ENCODE measurements around the gene CHODL. TPM values are rescaled to one million over a fixed set of nuclear protein-coding genes. Genes with fewer than 3 reads are reported as not detected.
A peak's percentile ranks its signal among the peaks of the same experiment; 100 is the strongest.

CHODL gene
- 0.16 TPM in 1 of 2 replicates, not detected in the other for total RNA-seq (2022)
- Bru-seq, nascent RNA: percentile 22 among the genes with signal in this experiment
- BruChase-seq, experiment 1, labeled RNA remaining after a 2-hour chase: percentile 35 among the genes with signal in this experiment
- percentile 32 among the genes with signal in this experiment for BruChase-seq, experiment 2, labeled RNA remaining after a 6-hour chase
- long read RNA-seq: 0 reads

GRCh38 chr21:18244671-18245463 lies at the start of gene CHODL:
Gene CHODL (plus strand): TSS chr21:18244833. CDS start chr21:18245224, 391 bp downstream.
- Mint-ChIP-seq H3K27ac (ENCODE audit: unreplicated experiment) (no peak within 1 kb of the TSS), H3K9me3 (ENCODE audit: unreplicated experiment) (no peaks in the 10 kb centered on the region), H3K4me3 (ENCODE audit: unreplicated experiment) (no peak within 1 kb of the TSS), H3K4me1 (ENCODE audit: low read depth, unreplicated experiment) (no peaks in the 10 kb centered on the region), H3K27me3 (ENCODE audit: insufficient read depth, unreplicated experiment) (no peaks in the 10 kb centered on the region), H3K36me3 (ENCODE audit: insufficient read depth, unreplicated experiment) (no peaks in the 10 kb centered on the region)
- no peaks in the 10 kb centered on the region for H3K27me3 ChIP-seq (replicated peaks; ENCODE audit: control insufficient read depth, insufficient read depth, low read length)
- no TSS peak for BruUV-seq (replicated peaks)
- ChIA-PET POLR2A (no interaction called here), CTCF (no interaction called here)
- no peak for TF ChIP-seq CTCF (IDR thresholded peaks at IDR 0.05; ENCODE audit: insufficient read depth in 1 of 2, low read depth in 1 of 2, low read length in 1 of 2, severe bottlenecking in 1 of 2, unreplicated experiment in 1 of 2)
- H3K36me3 ChIP-seq (ENCODE audit: control insufficient read depth, insufficient read depth, low read length): no peaks in the 10 kb centered on the region
- intact Hi-C loops (cut with micrococcal nuclease; ENCODE audit: unreplicated experiment): no loop called here
- H3K4me3 ChIP-seq (ENCODE audit: low read depth, low read length): no peak within 1 kb of the TSS
- H3K4me1 ChIP-seq: no peaks in the 10 kb centered on the region
- DNase-seq: no peak
- H3K9me3 ChIP-seq: no peaks in the 10 kb centered on the region

- TF ChIP-seq CTCF (IDR thresholded peaks at IDR 0.05; ENCODE audit: insufficient read depth in 1 of 2, low read depth in 1 of 2, low read length in 1 of 2, severe bottlenecking in 1 of 2, unreplicated experiment in 1 of 2): no peak
- no peaks in the 10 kb centered on the region for H3K27me3 ChIP-seq (replicated peaks; ENCODE audit: control insufficient read depth, insufficient read depth, low read length)
- no peaks in the 10 kb centered on the region for H3K36me3 Mint-ChIP-seq (ENCODE audit: insufficient read depth, unreplicated experiment)
- H3K4me1 ChIP-seq: no peaks in the 10 kb centered on the region
- no peak overlapping the region for H3K4me3 Mint-ChIP-seq (ENCODE audit: unreplicated experiment)
- H3K27me3 Mint-ChIP-seq (ENCODE audit: insufficient read depth, unreplicated experiment): peaks cover 3% of the 10 kb centered on the region
- H3K9me3 ChIP-seq: no peaks in the 10 kb centered on the region
- intact Hi-C loops (cut with micrococcal nuclease; ENCODE audit: unreplicated experiment): no loop called here
- ChIA-PET CTCF (no interaction called here), POLR2A (no interaction called here)
- H3K4me1 Mint-ChIP-seq (ENCODE audit: low read depth, unreplicated experiment): no peaks in the 10 kb centered on the region
- H3K27ac Mint-ChIP-seq (ENCODE audit: unreplicated experiment): no peak overlapping the region
- peak in 1 of 2 experiments; percentile 2 for DNase-seq
- no peaks in the 10 kb centered on the region for H3K36me3 ChIP-seq (ENCODE audit: control insufficient read depth, insufficient read depth, low read length)
- H3K4me3 ChIP-seq (ENCODE audit: low read depth, low read length): no peak overlapping the region
- no TSS peak for BruUV-seq (replicated peaks)
- H3K9me3 Mint-ChIP-seq (ENCODE audit: unreplicated experiment): peaks cover 8% of the 10 kb centered on the region
Observed at GRCh38 chr21:18204931-18205330, 39.7 kb upstream of the CHODL start.

- no peak for DNase-seq
- Histone ChIP-seq H3K27me3 (replicated peaks; ENCODE audit: control insufficient read depth, insufficient read depth, low read length) (no peaks in the 10 kb centered on the region), H3K36me3 (ENCODE audit: control insufficient read depth, insufficient read depth, low read length) (no peaks in the 10 kb centered on the region), H3K4me1 (no peaks in the 10 kb centered on the region), H3K4me3 (ENCODE audit: low read depth, low read length) (no peak overlapping the region), H3K9me3 (no peaks in the 10 kb centered on the region)
- no peaks in the 10 kb centered on the region for H3K9me3 Mint-ChIP-seq (ENCODE audit: unreplicated experiment)
- H3K4me3 Mint-ChIP-seq (ENCODE audit: unreplicated experiment): no peak overlapping the region
- intact Hi-C loops (cut with micrococcal nuclease; ENCODE audit: unreplicated experiment): no loop called here
- H3K27ac Mint-ChIP-seq (ENCODE audit: unreplicated experiment): no peak overlapping the region
- no peaks in the 10 kb centered on the region for H3K4me1 Mint-ChIP-seq (ENCODE audit: low read depth, unreplicated experiment)
- BruUV-seq (replicated peaks): no TSS peak
- ChIA-PET CTCF (no interaction called here), POLR2A (no interaction called here)
- H3K27me3 Mint-ChIP-seq (ENCODE audit: insufficient read depth, unreplicated experiment): peaks cover 3% of the 10 kb centered on the region
- no peaks in the 10 kb centered on the region for H3K36me3 Mint-ChIP-seq (ENCODE audit: insufficient read depth, unreplicated experiment)
- no peak for TF ChIP-seq CTCF (IDR thresholded peaks at IDR 0.05; ENCODE audit: insufficient read depth in 1 of 2, low read depth in 1 of 2, low read length in 1 of 2, severe bottlenecking in 1 of 2, unreplicated experiment in 1 of 2)
Observed at GRCh38 chr21:18218331-18218730, 26.3 kb upstream of the CHODL start.

Data from Caco-2 (cell line).